Neural cell (in vitro differentiated cells): ENCODE measurements around the gene RSPH1. TPM values are rescaled to one million over a fixed set of nuclear protein-coding genes. Genes with fewer than 3 reads are reported as not detected.

ENCODE experiments used
- H2AFZ ChIP-seq: fragments of 200-600, 300-800 bp; sonication (generic), shearing (Covaris generic); 2 replicates; pipeline ENCODE4 v1.6.0; 2014; ENCODE audit warnings: low read depth, mild to moderate bottlenecking, antibody characterized with exemption, low read length, moderate library complexity
- H3F3A ChIP-seq: fragments of 200-600 bp; shearing (Covaris generic); 2 replicates; pipeline ENCODE4 v1.6.1; 2016; ENCODE audit warnings: mild to moderate bottlenecking, moderate library complexity, mixed read lengths, antibody characterized with exemption, low read length; ENCODE audit not compliant: insufficient read depth, poor library complexity, severe bottlenecking
- H3K27ac ChIP-seq: fragments of 200-600, 300-800 bp; sonication (generic), shearing (Covaris generic); 2 replicates; pipeline ENCODE4 v1.5.1; 2014; ENCODE audit warnings: mild to moderate bottlenecking, low read length, moderate library complexity
- H3K27me3 ChIP-seq: fragments of 300-800, 200-600 bp; sonication (generic), shearing (Covaris generic); 2 replicates; pipeline ENCODE4 v1.6.0; 2014; ENCODE audit warnings: mild to moderate bottlenecking, low read depth, low read length, moderate library complexity; ENCODE audit not compliant: insufficient read depth
- H3K36me3 ChIP-seq: fragments of 300-800, 200-600 bp; sonication (generic), shearing (Covaris generic); 2 replicates; pipeline ENCODE4 v1.5.1; 2014; ENCODE audit warnings: mild to moderate bottlenecking, antibody characterized with exemption, low read length, moderate library complexity; ENCODE audit not compliant: insufficient read depth
- H3K4me2 ChIP-seq: fragments of 300-800, 200-600 bp; sonication (generic), shearing (Covaris generic); 2 replicates; pipeline ENCODE4 v1.6.0; 2014; ENCODE audit warnings: mild to moderate bottlenecking, low read length
- H3K4me3 ChIP-seq: fragments of 300-800, 200-600 bp; sonication (generic), shearing (Covaris generic); 2 replicates; pipeline ENCODE4 v1.5.1; 2014; ENCODE audit warnings: mild to moderate bottlenecking, low read length, moderate library complexity
- H3K79me2 ChIP-seq: fragments of 200-600 bp; shearing (Covaris generic); replicated peaks from 2 replicates; pipeline ENCODE4 v1.6.0; 2014; ENCODE audit warnings: mild to moderate bottlenecking, low read length, moderate library complexity; ENCODE audit not compliant: insufficient read depth
- H3K9ac ChIP-seq: fragments of 300-800, 200-600 bp; sonication (generic), shearing (Covaris generic); 2 replicates; pipeline ENCODE4 v1.6.1; 2016; ENCODE audit warnings: mild to moderate bottlenecking, low read length, mixed read lengths
- H3K9me2 ChIP-seq: fragments of 200-600 bp; shearing (Covaris generic); 2 replicates; pipeline ENCODE4 v1.6.1; 2016; ENCODE audit warnings: mild to moderate bottlenecking, low read length, mixed read lengths; ENCODE audit not compliant: insufficient read depth
- H3K9me3 ChIP-seq: fragments of 200-600, 300-800 bp; sonication (generic), shearing (Covaris generic); 2 replicates; pipeline ENCODE4 v1.6.1; 2016; ENCODE audit warnings: mild to moderate bottlenecking, mixed run types, low read length, moderate library complexity, mixed read lengths
- H4K20me1 ChIP-seq: fragments of 200-600 bp; shearing (Covaris generic); 2 replicates; pipeline ENCODE4 v1.6.1; 2016; ENCODE audit warnings: mild to moderate bottlenecking, mixed run types; ENCODE audit not compliant: insufficient read depth
- CTCF ChIP-seq: fragments of 450-650 bp; IDR thresholded peaks from 2 replicates; pipeline ENCODE4 v1.5.1; 2014; ENCODE audit warnings: antibody characterized with exemption, mild to moderate bottlenecking, moderate library complexity; ENCODE audit not compliant: poor library complexity, severe bottlenecking
- EP300 ChIP-seq: fragments of 450-650 bp; conservative IDR thresholded peaks from 2 replicates; pipeline ENCODE4 v1.6.1; 2014; ENCODE audit warnings: antibody characterized with exemption, mild to moderate bottlenecking, moderate library complexity; ENCODE audit not compliant: poor library complexity, severe bottlenecking
- EZH2 ChIP-seq: fragments of 200-600, 300-800 bp; shearing (Covaris generic), sonication (generic); IDR thresholded peaks from 2 replicates; pipeline ENCODE4 v1.6.1; 2014; ENCODE audit warnings: antibody characterized with exemption, low read length, borderline replicate concordance, mild to moderate bottlenecking; ENCODE audit not compliant: insufficient read depth, poor library complexity, severe bottlenecking
- MXI1 ChIP-seq: fragments of 450-650 bp; conservative IDR thresholded peaks from 2 replicates; pipeline ENCODE4 v1.6.1; 2014; ENCODE audit warnings: antibody characterized with exemption, mild to moderate bottlenecking; ENCODE audit not compliant: poor library complexity, severe bottlenecking
- POLR2AphosphoS5 ChIP-seq: IDR thresholded peaks from 2 replicates; pipeline ENCODE4 v1.6.1; 2012
- RAD21 ChIP-seq: fragments of 450-650 bp; conservative IDR thresholded peaks from 2 replicates; pipeline ENCODE4 v1.6.1; 2014; ENCODE audit warnings: antibody characterized with exemption, mild to moderate bottlenecking, moderate library complexity
- REST ChIP-seq: IDR thresholded peaks from 2 replicates; pipeline ENCODE4 v1.6.1; 2012; ENCODE audit warnings: borderline replicate concordance
- SMC3 ChIP-seq: fragments of 450-650 bp; conservative IDR thresholded peaks from 2 replicates; pipeline ENCODE4 v1.6.1; 2014; ENCODE audit warnings: antibody characterized with exemption, mild to moderate bottlenecking, moderate library complexity; ENCODE audit not compliant: poor library complexity
- TAF1 ChIP-seq: IDR thresholded peaks from 2 replicates; pipeline ENCODE4 v1.6.1; 2012; ENCODE audit warnings: low read depth
- polyA plus RNA-seq: library from polyadenylated mRNA; depleted of rRNA; stranded (reverse); fragments of >200 nt; gene quantifications from 2 replicates; pipeline ENCODE4 v1.2.3, GENCODE V29; 2014

The RSPH1 gene
- polyA plus RNA-seq, 1 donor from 2014 or later, result 1.3 TPM

GRCh38 chr21:42459546-42460215 lies 36.3 kb downstream of the RSPH1 start:
- Histone ChIP-seq H3K4me2 (no peak overlapping the region), H2AFZ (no peak overlapping the region), H4K20me1 (no peaks in the 10 kb centered on the region), H3K9me2 (no peaks in the 10 kb centered on the region), H3K27me3 (no peaks in the 10 kb centered on the region), H3K4me3 (no peak overlapping the region), H3K36me3 (no peaks in the 10 kb centered on the region), H3F3A (no peaks in the 10 kb centered on the region), H3K9ac (no peak overlapping the region), H3K9me3 (no peaks in the 10 kb centered on the region), H3K79me2 (no peaks in the 10 kb centered on the region), H3K27ac (no peak overlapping the region)
- TF ChIP-seq POLR2AphosphoS5 (no peak), EZH2 (no peak), RAD21 (no peak), EP300 (no peak), REST (no peak), CTCF (no peak), TAF1 (no peak), MXI1 (no peak), SMC3 (no peak)

GRCh38 chr21:42459082-42459460 lies 37.0 kb downstream of the RSPH1 start:
- Histone ChIP-seq H3K9me2 (no peaks in the 10 kb centered on the region), H3K27ac (no peak overlapping the region), H3K27me3 (no peaks in the 10 kb centered on the region), H2AFZ (no peak overlapping the region), H3K79me2 (no peaks in the 10 kb centered on the region), H3F3A (no peaks in the 10 kb centered on the region), H4K20me1 (no peaks in the 10 kb centered on the region), H3K4me2 (no peak overlapping the region), H3K36me3 (no peaks in the 10 kb centered on the region), H3K9me3 (no peaks in the 10 kb centered on the region), H3K9ac (no peak overlapping the region), H3K4me3 (no peak overlapping the region)
- no peak for TF ChIP-seq SMC3
- TF ChIP-seq EP300, result no peak
- TF ChIP-seq MXI1, result no peak
- no peak for TF ChIP-seq RAD21
- TF ChIP-seq CTCF, result no peak
- no peak for TF ChIP-seq TAF1
- no peak for TF ChIP-seq REST
- TF ChIP-seq EZH2, result no peak
- TF ChIP-seq POLR2AphosphoS5, result no peak
